Measurements from ENCODE around the gene FLT4. TPM values are rescaled to one million over a fixed set of nuclear protein-coding genes. Genes with fewer than 3 reads are reported as not detected.

Gene FLT4
- total and polyA plus RNA-seq, 2 experiments from 2014 or later, result 3.4 to 13.8 TPM

DNA sequence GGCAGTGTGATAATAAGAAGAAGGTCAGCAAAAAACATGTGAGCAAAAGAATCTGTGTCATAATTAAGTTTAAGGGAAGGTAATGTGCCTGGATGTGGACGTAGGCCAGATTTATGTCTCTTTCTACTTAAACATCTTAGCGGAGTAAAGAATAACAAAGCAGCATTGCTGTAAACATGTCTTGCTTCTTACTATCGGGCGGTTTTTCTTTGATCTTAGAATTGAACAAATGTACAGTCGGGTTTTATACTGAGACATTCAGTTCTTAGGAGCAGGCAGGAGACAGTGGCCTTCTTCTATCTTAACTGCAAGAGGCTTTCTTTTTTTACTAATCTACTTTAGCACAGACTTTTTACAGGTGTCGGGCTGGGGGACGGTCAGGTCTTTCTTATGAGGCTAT is 40.4 kb upstream of the FLT4 start (continued):
- no peak for TF ChIP-seq CTCF (conservative IDR thresholded peaks at IDR 0.05; ENCODE audit: low read depth in 2 of 2)
- TF ChIP-seq, protein P1, sequence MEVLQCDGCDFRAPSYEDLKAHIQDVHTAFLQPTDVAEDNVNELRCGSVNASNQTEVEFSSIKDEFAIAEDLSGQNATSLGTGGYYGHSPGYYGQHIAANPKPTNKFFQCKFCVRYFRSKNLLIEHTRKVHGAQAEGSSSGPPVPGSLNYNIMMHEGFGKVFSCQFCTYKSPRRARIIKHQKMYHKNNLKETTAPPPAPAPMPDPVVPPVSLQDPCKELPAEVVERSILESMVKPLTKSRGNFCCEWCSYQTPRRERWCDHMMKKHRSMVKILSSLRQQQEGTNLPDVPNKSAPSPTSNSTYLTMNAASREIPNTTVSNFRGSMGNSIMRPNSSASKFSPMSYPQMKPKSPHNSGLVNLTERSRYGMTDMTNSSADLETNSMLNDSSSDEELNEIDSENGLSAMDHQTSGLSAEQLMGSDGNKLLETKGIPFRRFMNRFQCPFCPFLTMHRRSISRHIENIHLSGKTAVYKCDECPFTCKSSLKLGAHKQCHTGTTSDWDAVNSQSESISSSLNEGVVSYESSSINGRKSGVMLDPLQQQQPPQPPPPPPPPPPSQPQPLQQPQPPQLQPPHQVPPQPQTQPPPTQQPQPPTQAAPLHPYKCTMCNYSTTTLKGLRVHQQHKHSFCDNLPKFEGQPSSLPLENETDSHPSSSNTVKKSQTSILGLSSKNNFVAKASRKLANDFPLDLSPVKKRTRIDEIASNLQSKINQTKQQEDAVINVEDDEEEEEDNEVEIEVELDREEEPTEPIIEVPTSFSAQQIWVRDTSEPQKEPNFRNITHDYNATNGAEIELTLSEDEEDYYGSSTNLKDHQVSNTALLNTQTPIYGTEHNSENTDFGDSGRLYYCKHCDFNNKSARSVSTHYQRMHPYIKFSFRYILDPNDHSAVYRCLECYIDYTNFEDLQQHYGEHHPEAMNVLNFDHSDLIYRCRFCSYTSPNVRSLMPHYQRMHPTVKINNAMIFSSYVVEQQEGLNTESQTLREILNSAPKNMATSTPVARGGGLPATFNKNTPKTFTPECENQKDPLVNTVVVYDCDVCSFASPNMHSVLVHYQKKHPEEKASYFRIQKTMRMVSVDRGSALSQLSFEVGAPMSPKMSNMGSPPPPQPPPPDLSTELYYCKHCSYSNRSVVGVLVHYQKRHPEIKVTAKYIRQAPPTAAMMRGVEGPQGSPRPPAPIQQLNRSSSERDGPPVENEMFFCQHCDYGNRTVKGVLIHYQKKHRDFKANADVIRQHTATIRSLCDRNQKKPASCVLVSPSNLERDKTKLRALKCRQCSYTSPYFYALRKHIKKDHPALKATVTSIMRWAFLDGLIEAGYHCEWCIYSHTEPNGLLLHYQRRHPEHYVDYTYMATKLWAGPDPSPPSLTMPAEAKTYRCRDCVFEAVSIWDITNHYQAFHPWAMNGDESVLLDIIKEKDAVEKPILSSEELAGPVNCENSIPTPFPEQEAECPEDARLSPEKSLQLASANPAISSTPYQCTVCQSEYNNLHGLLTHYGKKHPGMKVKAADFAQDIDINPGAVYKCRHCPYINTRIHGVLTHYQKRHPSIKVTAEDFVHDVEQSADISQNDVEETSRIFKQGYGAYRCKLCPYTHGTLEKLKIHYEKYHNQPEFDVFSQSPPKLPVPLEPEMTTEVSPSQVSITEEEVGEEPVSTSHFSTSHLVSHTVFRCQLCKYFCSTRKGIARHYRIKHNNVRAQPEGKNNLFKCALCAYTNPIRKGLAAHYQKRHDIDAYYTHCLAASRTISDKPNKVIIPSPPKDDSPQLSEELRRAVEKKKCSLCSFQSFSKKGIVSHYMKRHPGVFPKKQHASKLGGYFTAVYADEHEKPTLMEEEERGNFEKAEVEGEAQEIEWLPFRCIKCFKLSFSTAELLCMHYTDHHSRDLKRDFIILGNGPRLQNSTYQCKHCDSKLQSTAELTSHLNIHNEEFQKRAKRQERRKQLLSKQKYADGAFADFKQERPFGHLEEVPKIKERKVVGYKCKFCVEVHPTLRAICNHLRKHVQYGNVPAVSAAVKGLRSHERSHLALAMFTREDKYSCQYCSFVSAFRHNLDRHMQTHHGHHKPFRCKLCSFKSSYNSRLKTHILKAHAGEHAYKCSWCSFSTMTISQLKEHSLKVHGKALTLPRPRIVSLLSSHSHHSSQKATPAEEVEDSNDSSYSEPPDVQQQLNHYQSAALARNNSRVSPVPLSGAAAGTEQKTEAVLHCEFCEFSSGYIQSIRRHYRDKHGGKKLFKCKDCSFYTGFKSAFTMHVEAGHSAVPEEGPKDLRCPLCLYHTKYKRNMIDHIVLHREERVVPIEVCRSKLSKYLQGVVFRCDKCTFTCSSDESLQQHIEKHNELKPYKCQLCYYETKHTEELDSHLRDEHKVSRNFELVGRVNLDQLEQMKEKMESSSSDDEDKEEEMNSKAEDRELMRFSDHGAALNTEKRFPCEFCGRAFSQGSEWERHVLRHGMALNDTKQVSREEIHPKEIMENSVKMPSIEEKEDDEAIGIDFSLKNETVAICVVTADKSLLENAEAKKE (CRISPR knock-in tag; IDR thresholded peaks at IDR 0.05), result no peak
- no peak for TF ChIP-seq NANOG (IDR thresholded peaks at IDR 0.05; ENCODE audit: borderline replicate concordance)

- Histone ChIP-seq H3K4me2 (0 out of 2 replicates have a peak overlapping the region, but pooled peaks have one; percentile 36), H3K4me3 (no peak overlapping the region), H3F3A (replicated peaks; ENCODE audit: low read depth) (no peaks in the 10 kb centered on the region), H3K27ac (ENCODE audit: low read depth) (no peak overlapping the region), H3K9me2 (ENCODE audit: insufficient read depth) (no peaks in the 10 kb centered on the region), H3K79me2 (replicated peaks; ENCODE audit: insufficient read depth) (no peaks in the 10 kb centered on the region), H3K4me1 (ENCODE audit: insufficient read depth) (peaks cover 29% of the 10 kb centered on the region), H3K36me3 (ENCODE audit: insufficient read depth) (no peaks in the 10 kb centered on the region), H4K20me1 (replicated peaks; ENCODE audit: insufficient read depth) (no peaks in the 10 kb centered on the region), H2AFZ (no peak overlapping the region), H3K27me3 (ENCODE audit: insufficient read depth) (no peaks in the 10 kb centered on the region)
- Mint-ChIP-seq H3K4me1 (peaks cover 26% of the 10 kb centered on the region), H3K27ac (no peak overlapping the region), H3K9me3 (no peaks in the 10 kb centered on the region), H3K27me3 (ENCODE audit: insufficient read depth, low read depth, poor library complexity) (peaks cover 6% of the 10 kb centered on the region), H3K36me3 (ENCODE audit: low read depth) (no peaks in the 10 kb centered on the region), H3K4me3 (0 out of 3 replicates have a peak overlapping the region, but pooled peaks have one; percentile 8)
- DNase-seq (ENCODE audit: low spot score) (no peak), ATAC-seq (peak; percentile 55)
- TF ChIP-seq CREB1 (CRISPR knock-in tag; IDR thresholded peaks at IDR 0.05; ENCODE audit: low read depth), result no peak
- TF ChIP-seq, protein P2, sequence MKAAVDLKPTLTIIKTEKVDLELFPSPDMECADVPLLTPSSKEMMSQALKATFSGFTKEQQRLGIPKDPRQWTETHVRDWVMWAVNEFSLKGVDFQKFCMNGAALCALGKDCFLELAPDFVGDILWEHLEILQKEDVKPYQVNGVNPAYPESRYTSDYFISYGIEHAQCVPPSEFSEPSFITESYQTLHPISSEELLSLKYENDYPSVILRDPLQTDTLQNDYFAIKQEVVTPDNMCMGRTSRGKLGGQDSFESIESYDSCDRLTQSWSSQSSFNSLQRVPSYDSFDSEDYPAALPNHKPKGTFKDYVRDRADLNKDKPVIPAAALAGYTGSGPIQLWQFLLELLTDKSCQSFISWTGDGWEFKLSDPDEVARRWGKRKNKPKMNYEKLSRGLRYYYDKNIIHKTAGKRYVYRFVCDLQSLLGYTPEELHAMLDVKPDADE (IDR thresholded peaks at IDR 0.05), result no peak
- TF ChIP-seq, protein P1 (CRISPR knock-in tag; IDR thresholded peaks at IDR 0.05), result no peak
Observed at GRCh38 chr5:180689071-180689694, 39.8 kb upstream of the FLT4 start.
